MM.1S (cell line): ENCODE measurements around the gene TRPV2.

Experiments used
- DNase-seq: peaks from one replicate; pipeline ENCODE4 v3.0.0-alpha.2; 2015
- H2AFZ ChIP-seq: fragments of 300-600 bp; sonication (generic); 2 replicates; pipeline ENCODE4 v1.6.0; 2016; ENCODE audit warnings: antibody characterized with exemption, low read length
- H3F3A ChIP-seq: fragments of 300-600 bp; sonication (generic); 2 replicates; pipeline ENCODE4 v1.6.1; 2016; ENCODE audit warnings: mild to moderate bottlenecking, antibody characterized with exemption, low read length, moderate library complexity, mixed read lengths; ENCODE audit not compliant: insufficient read depth
- H3K27ac ChIP-seq: fragments of 300-600 bp; sonication (generic); 2 replicates; pipeline ENCODE4 v1.5.1; 2016; ENCODE audit warnings: mild to moderate bottlenecking, low read length
- H3K27me3 ChIP-seq: fragments of 300-600 bp; sonication (generic); replicated peaks from 2 replicates; pipeline ENCODE4 v1.6.0; 2016; ENCODE audit warnings: low read length; ENCODE audit not compliant: insufficient read depth
- H3K36me3 ChIP-seq: fragments of 300-600 bp; sonication (generic); replicated peaks from 2 replicates; pipeline ENCODE4 v1.6.1; 2016; ENCODE audit warnings: mild to moderate bottlenecking, low read length, mixed read lengths; ENCODE audit not compliant: insufficient read depth
- H3K4me1 ChIP-seq: fragments of 300-600 bp; sonication (generic); 2 replicates; pipeline ENCODE4 v1.6.1; 2016; ENCODE audit warnings: low read length, mixed read lengths
- H3K4me2 ChIP-seq: fragments of 300-600 bp; sonication (generic); 2 replicates; pipeline ENCODE4 v1.6.0; 2016; ENCODE audit warnings: low read depth, low read length
- H3K4me3 ChIP-seq: fragments of 300-600 bp; sonication (generic); 2 replicates; pipeline ENCODE4 v1.5.1; 2016; ENCODE audit warnings: low read length, mixed read lengths
- H3K79me2 ChIP-seq: fragments of 300-600 bp; sonication (generic); 2 replicates; pipeline ENCODE4 v1.6.1; 2016; ENCODE audit warnings: mixed run types, low read length, mixed read lengths
- H3K9ac ChIP-seq: fragments of 300-600 bp; sonication (generic); 2 replicates; pipeline ENCODE4 v1.6.1; 2016; ENCODE audit warnings: low read length, mixed read lengths
- H3K9me2 ChIP-seq: fragments of 300-600 bp; sonication (generic); replicated peaks from 2 replicates; pipeline ENCODE4 v1.6.1; 2016; ENCODE audit warnings: mild to moderate bottlenecking, low read length, mixed read lengths; ENCODE audit not compliant: insufficient read depth
- H3K9me3 ChIP-seq: fragments of 300-600 bp; sonication (generic); replicated peaks from 2 replicates; pipeline ENCODE4 v1.6.1; 2016; ENCODE audit warnings: mild to moderate bottlenecking, low read length, mixed read lengths; ENCODE audit not compliant: insufficient read depth
- H4K20me1 ChIP-seq: fragments of 300-600 bp; sonication (generic); 2 replicates; pipeline ENCODE4 v1.6.1; 2016; ENCODE audit warnings: mild to moderate bottlenecking, low read length, moderate library complexity, mixed read lengths; ENCODE audit not compliant: insufficient read depth
- EZH2 ChIP-seq: fragments of 300-600 bp; sonication (generic); optimal IDR thresholded peaks from 2 replicates; pipeline ENCODE3; 2017; ENCODE audit warnings: low read depth, mild to moderate bottlenecking, antibody characterized with exemption, low read length, mixed read lengths
- EZH2phosphoT487 ChIP-seq: fragments of 300-600 bp; sonication (generic); IDR thresholded peaks from 2 replicates; pipeline ENCODE4 v1.6.1; 2018; ENCODE audit warnings: antibody characterized with exemption, low read length
- TF ChIP-seq, protein P1 (sequence below): fragments of 300-600 bp; sonication (generic); IDR thresholded peaks from 2 replicates; pipeline ENCODE4 v1.5.1; 2016; ENCODE audit warnings: antibody characterized with exemption, low read length, mixed read lengths

Gene TRPV2

GRCh38 chr17:16380640-16381495 lies 34.5 kb upstream of the TRPV2 start, which contains the start of gene UBB:
Gene UBB (plus strand): TSS chr17:16381091. CDS start chr17:16381908, 817 bp downstream.
- Histone ChIP-seq H3K36me3 (no peaks in the 10 kb centered on the region; the same call in 1 of the 2 replicates), H3K4me2 (peak within 1 kb of the TSS; percentile 51), H3K9me2 (no peaks in the 10 kb centered on the region), H3K9ac (peak within 1 kb of the TSS; percentile 75), H3K27ac (peak within 1 kb of the TSS; percentile 79), H3F3A (peaks cover 14% of the 10 kb centered on the region; the same call in 1 of the 2 replicates), H3K27me3 (no peaks in the 10 kb centered on the region), H3K4me1 (no peaks in the 10 kb centered on the region), H2AFZ (peak within 1 kb of the TSS; percentile 98), H3K79me2 (peaks cover 12% of the 10 kb centered on the region), H3K9me3 (no peaks in the 10 kb centered on the region), H3K4me3 (peak within 1 kb of the TSS; percentile 76), H4K20me1 (no peaks in the 10 kb centered on the region)
- DNase-seq, result peak; percentile 98
- TF ChIP-seq EZH2phosphoT487 (no peak), EZH2 (no peak)
- TF ChIP-seq, protein P1, sequence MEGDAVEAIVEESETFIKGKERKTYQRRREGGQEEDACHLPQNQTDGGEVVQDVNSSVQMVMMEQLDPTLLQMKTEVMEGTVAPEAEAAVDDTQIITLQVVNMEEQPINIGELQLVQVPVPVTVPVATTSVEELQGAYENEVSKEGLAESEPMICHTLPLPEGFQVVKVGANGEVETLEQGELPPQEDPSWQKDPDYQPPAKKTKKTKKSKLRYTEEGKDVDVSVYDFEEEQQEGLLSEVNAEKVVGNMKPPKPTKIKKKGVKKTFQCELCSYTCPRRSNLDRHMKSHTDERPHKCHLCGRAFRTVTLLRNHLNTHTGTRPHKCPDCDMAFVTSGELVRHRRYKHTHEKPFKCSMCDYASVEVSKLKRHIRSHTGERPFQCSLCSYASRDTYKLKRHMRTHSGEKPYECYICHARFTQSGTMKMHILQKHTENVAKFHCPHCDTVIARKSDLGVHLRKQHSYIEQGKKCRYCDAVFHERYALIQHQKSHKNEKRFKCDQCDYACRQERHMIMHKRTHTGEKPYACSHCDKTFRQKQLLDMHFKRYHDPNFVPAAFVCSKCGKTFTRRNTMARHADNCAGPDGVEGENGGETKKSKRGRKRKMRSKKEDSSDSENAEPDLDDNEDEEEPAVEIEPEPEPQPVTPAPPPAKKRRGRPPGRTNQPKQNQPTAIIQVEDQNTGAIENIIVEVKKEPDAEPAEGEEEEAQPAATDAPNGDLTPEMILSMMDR, result no peak

- no peaks in the 10 kb centered on the region for H4K20me1 ChIP-seq
- H3K36me3 ChIP-seq, result no peaks in the 10 kb centered on the region; the same call in 1 of the 2 replicates
- peak overlapping the region; percentile 79; the same call in 1 of the 2 replicates for H3K27ac ChIP-seq
- DNase-seq, result no peak
- H3K9me2 ChIP-seq, result no peaks in the 10 kb centered on the region
- peaks cover 12% of the 10 kb centered on the region for H3K79me2 ChIP-seq
- peak overlapping the region; percentile 42 for H3K4me2 ChIP-seq
- no peaks in the 10 kb centered on the region for H3K9me3 ChIP-seq
- peak overlapping the region; percentile 75 for H3K9ac ChIP-seq
- H2AFZ ChIP-seq, result peak overlapping the region; percentile 44; the same call in 1 of the 2 replicates
- H3K4me3 ChIP-seq, result peak overlapping the region; percentile 76
- TF ChIP-seq EZH2phosphoT487 (no peak), EZH2 (no peak)
- TF ChIP-seq, protein P1, result no peak
- no peaks in the 10 kb centered on the region for H3K27me3 ChIP-seq
- H3F3A ChIP-seq, result peaks cover 14% of the 10 kb centered on the region; the same call in 1 of the 2 replicates
- H3K4me1 ChIP-seq, result no peaks in the 10 kb centered on the region
Measured at GRCh38 chr17:16381496-16381820, 33.9 kb upstream of the TRPV2 start.

DNA sequence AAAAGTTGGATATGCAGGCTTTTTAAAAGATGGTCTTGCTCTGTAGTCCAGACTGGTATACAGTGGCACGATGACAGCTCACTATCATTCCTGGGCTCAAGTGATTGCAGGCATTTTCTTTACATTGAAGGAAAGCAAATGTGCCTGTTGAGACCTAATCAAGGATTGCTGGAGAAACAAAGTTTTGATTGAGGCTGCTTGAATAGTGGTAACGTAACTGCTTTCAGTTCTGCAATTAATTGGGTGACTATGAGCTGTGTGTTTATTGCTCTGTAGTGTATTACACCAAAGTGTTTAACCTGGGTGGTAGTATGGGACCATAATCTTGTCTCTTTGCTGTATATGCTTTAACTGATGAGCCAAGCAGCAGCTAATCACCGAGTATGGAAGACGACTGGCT lies 32.2 kb upstream of the TRPV2 start:
- no peak overlapping the region for H2AFZ ChIP-seq
- no peak overlapping the region for H3K4me2 ChIP-seq
- H3F3A ChIP-seq, result peaks cover 14% of the 10 kb centered on the region; the same call in 1 of the 2 replicates
- H3K36me3 ChIP-seq, result no peaks in the 10 kb centered on the region; the same call in 1 of the 2 replicates
- H3K27me3 ChIP-seq, result no peaks in the 10 kb centered on the region
- H3K79me2 ChIP-seq, result peaks cover 12% of the 10 kb centered on the region
- H3K9ac ChIP-seq, result no peak overlapping the region
- no peak overlapping the region for H3K4me3 ChIP-seq
- no peaks in the 10 kb centered on the region for H3K9me2 ChIP-seq
- no peak for TF ChIP-seq EZH2phosphoT487
- TF ChIP-seq, protein P1, result no peak
- TF ChIP-seq EZH2, result no peak
- no peaks in the 10 kb centered on the region for H4K20me1 ChIP-seq
- no peak for DNase-seq
- no peaks in the 10 kb centered on the region for H3K4me1 ChIP-seq
- no peaks in the 10 kb centered on the region for H3K9me3 ChIP-seq
- no peak overlapping the region for H3K27ac ChIP-seq
